Renal pelvis (tissue), 4 donors: ENCODE data around the gene BCL11B. TPM values are rescaled to one million over a fixed set of nuclear protein-coding genes. Genes with fewer than 3 reads are reported as not detected.

ENCODE experiments used
- DNase-seq: peaks from one replicate; pipeline ENCODE4 v3.0.0-alpha.2; 2013
- polyA plus RNA-seq, 3 donors: library from polyadenylated mRNA; unstranded; fragments of 120-200 nt; gene quantifications; one replicate each; pipeline ENCODE4 v1.2.1, GENCODE V29; 2013; ENCODE audit not compliant: insufficient read length in 3 of 3

The BCL11B gene
- polyA plus RNA-seq, 3 donors, result 2.4 to 3.0 (median 2.6) TPM

DNA sequence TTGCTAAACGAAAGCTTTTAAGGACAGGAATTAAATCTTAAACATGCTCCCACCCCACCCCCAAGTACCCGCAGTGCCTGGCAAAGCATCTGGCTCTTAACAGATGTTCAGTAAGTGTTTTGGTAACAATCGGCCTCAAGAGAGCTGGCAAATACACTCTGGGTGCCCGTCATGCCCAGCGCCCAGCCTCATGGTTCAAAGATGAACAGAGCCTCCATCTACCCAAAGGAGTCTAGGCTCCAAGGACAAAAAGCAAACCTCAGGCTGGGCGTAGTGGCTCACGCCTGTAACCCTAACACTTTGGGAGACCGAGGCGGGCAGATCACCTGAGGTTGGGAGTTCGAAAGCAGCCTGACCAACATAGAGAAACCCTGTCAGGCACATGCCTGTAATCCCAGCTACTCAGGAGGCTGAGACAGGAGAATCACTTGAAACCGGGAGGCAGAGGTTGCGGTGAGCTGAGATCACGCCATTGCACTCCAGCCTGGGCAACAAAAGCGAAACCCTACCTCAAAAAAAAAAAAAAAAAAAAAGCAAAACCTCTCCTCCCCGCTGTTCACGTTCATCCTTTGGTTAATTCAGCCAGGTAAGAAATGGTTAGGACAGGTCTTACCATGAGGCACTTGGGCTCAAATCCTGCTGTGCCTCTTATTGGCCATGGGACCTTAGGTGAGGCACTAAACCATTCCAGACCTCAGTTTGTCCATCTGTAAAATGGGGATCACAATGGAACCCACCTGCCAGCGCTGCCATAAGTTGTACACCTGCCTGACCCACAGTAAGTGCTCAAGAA is 151.3 kb downstream of the BCL11B start:
- no peak for DNase-seq

DNA sequence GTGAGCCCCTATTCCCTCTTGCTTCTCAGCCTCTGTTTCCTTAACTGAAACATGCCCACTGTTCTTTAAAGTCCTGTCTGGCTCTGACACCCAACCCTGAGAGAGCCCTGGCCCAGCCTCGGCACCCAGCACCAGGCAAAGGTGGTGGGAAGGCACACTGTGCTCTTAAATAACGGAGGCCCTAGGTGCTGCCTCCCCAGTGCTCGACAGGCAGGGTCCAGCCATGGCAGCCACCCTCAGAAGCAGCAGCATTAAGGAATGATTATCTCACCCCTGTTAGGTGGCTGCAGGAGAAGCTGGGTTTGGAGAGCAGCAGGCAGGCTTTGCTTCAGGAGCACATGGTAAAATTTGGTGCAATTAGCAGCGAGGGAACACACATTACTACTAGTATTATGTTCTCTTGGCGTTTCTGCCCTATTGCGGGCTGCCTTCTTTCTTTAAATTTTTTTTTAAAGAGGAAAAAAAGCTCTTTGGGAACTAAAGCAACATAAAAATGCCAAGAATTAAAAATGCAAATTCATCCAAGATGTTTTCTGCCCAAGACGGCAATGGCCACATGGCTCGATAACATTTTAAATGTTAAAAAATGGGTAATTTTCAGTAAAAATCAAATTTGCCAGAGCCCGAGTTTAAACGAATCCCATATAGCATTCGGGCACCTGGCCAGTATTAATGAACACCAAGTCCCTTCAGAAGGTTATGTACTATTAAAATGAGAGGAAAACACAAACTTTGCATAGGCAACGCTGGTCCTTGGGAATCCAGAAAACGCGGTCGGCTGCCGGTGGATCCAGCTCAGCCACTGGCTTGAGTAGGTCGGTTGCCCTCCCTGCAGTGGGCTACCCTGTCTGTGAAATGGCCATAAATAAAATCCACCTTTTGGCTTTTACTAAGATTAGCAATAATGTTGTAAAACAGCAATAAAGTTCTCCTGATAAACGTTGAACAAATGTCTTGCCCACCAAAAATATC is 152.2 kb downstream of the BCL11B start:
- DNase-seq, result no peak

Other genes with a start within 250 kb of the BCL11B start
- gene SETD3, start 208.7 kb upstream of the BCL11B start, polyA plus RNA-seq, result 10 to 100 TPM; 57.4 to 67.0 (median 61.4) TPM
- gene CCNK, start 209.2 kb upstream of the BCL11B start, polyA plus RNA-seq, result 10 to 100 TPM; 44.4 to 45.1 (median 45.0) TPM